ENCODE results near the gene CWH43. TPM values are rescaled to one million over a fixed set of nuclear protein-coding genes. Genes with fewer than 3 reads are reported as not detected.

The CWH43 gene
- total and polyA plus RNA-seq, 2 of the 13 experiments (the other 11 are each of a cell fraction or from before 2014, with no cell fraction given): not detected

- ChIA-PET CTCF (ENCODE audit: low intra/inter-chr PET ratio, low total read pairs) (no interaction called here), POLR2A (no interaction called here)
- Histone ChIP-seq H3K36me3 (replicated peaks in 1 of 2; ENCODE audit: control insufficient read depth in 1 of 2, insufficient read depth in 2 of 2, low read length in 2 of 2) (no peaks in the 10 kb centered on the region), H3K27ac (ENCODE audit: extremely low read length, insufficient read depth, low read length) (no peak overlapping the region), H3K79me2 (ENCODE audit: insufficient read depth, low read length) (no peaks in the 10 kb centered on the region), H2AFZ (ENCODE audit: low read length) (no peak overlapping the region), H3K9ac (ENCODE audit: insufficient read depth, low read depth, low read length) (no peak overlapping the region), H4K20me1 (ENCODE audit: insufficient read depth, low read length) (no peaks in the 10 kb centered on the region), H3K4me1 (ENCODE audit: insufficient read depth, low read length) (no peaks in the 10 kb centered on the region), H3K4me2 (ENCODE audit: low read depth, low read length) (no peak overlapping the region), H3K9me3 (ENCODE audit: low read length) (no peaks in the 10 kb centered on the region), H3K4me3 (replicated peaks in 1 of 3; ENCODE audit: insufficient read depth in 1 of 3, low read depth in 2 of 3, low read length in 3 of 3) (no peak overlapping the region), H3K27me3 (ENCODE audit: control insufficient read depth in 1 of 2, insufficient read depth in 2 of 2, low read length in 2 of 2) (no peaks in the 10 kb centered on the region)
- TF ChIP-seq ZNF276 (CRISPR knock-in tag; IDR thresholded peaks at IDR 0.05; ENCODE audit: low read depth) (no peak), ZNF510 (CRISPR knock-in tag; IDR thresholded peaks at IDR 0.05; ENCODE audit: low read depth) (no peak), RBFOX2 (IDR thresholded peaks at IDR 0.05; ENCODE audit: low read depth, low read length) (no peak), ZNF460 (CRISPR knock-in tag; IDR thresholded peaks at IDR 0.05; ENCODE audit: borderline replicate concordance) (no peak), TARDBP (CRISPR knock-in tag; IDR thresholded peaks at IDR 0.05) (no peak), ZNF782 (CRISPR knock-in tag; IDR thresholded peaks at IDR 0.05; ENCODE audit: borderline replicate concordance) (no peak), RAD21 (CRISPR knock-in tag; IDR thresholded peaks at IDR 0.05) (no peak), ZBTB1 (CRISPR knock-in tag; IDR thresholded peaks at IDR 0.05; ENCODE audit: borderline replicate concordance) (no peak), ZNF747 (CRISPR knock-in tag; IDR thresholded peaks at IDR 0.05; ENCODE audit: borderline replicate concordance) (no peak), ZNF878 (CRISPR knock-in tag; IDR thresholded peaks at IDR 0.05) (no peak), CREBL2 (CRISPR knock-in tag; IDR thresholded peaks at IDR 0.05; ENCODE audit: borderline replicate concordance) (no peak), PRDM4 (CRISPR knock-in tag; IDR thresholded peaks at IDR 0.05; ENCODE audit: borderline replicate concordance) (no peak), EED (CRISPR knock-in tag; IDR thresholded peaks at IDR 0.05) (no peak), ZNF34 (CRISPR knock-in tag; IDR thresholded peaks at IDR 0.05; ENCODE audit: borderline replicate concordance) (no peak)
- in situ Hi-C loops (cut with HindIII; ENCODE audit: extremely low pct_ligation_motif_present, low pct_unique_long_range_greater_than_20kb): no loop called here
- BruUV-seq (replicated peaks): no TSS peak
- FAIRE-seq (no peak), DNase-seq (ENCODE audit: low spot score) (no peak), ATAC-seq (no peak)
- intact Hi-C loops (cut with micrococcal nuclease; ENCODE audit: unreplicated experiment): loop anchor here (5.0 kb wide), 1 partner anchor 372 kb away; no protein-coding TSS in a partner anchor
Measured at GRCh38 chr4:48949086-48949485, 37.0 kb upstream of the CWH43 start.

All from HepG2 (cell line).